Chondrocyte (in vitro differentiated cells): ENCODE results near the gene HDC. TPM values are rescaled to one million over a fixed set of nuclear protein-coding genes. Genes with fewer than 3 reads are reported as not detected.

Experiments used
- DNase-seq: peaks from one replicate; pipeline ENCODE4 v3.0.0; 2021; ENCODE audit warnings: mixed read lengths, low spot score
- H3K27ac Mint-ChIP-seq: one replicate; pipeline ENCODE4 v1.8.0; 2021; ENCODE audit warnings: mild to moderate bottlenecking, moderate library complexity, mixed read lengths; ENCODE audit not compliant: unreplicated experiment
- H3K27me3 Mint-ChIP-seq: 2 replicates; pipeline ENCODE4 v1.8.0; 2021; ENCODE audit warnings: low read depth, mixed read lengths
- H3K36me3 Mint-ChIP-seq: 2 replicates; pipeline ENCODE4 v1.8.0; 2021; ENCODE audit warnings: low read depth, mixed read lengths
- H3K4me1 Mint-ChIP-seq: 2 replicates; pipeline ENCODE4 v1.8.0; 2021; ENCODE audit warnings: low read depth, mild to moderate bottlenecking, mixed read lengths
- H3K4me3 Mint-ChIP-seq: one replicate; pipeline ENCODE4 v1.8.0; 2021; ENCODE audit warnings: mild to moderate bottlenecking, moderate library complexity, mixed read lengths; ENCODE audit not compliant: unreplicated experiment
- H3K9me3 Mint-ChIP-seq: 2 replicates; pipeline ENCODE4 v1.8.0; 2021; ENCODE audit warnings: low read depth, mixed read lengths
- total RNA-seq: library from RNA; stranded (reverse); gene quantifications from 3 replicates; pipeline ENCODE4 v1.2.1, GENCODE V29; 2021
- TF ChIP-seq, protein P1 (sequence below): fragments of 200-600 bp; sonication (generic); IDR thresholded peaks from 2 replicates; pipeline ENCODE4 v1.5.0; 2021; ENCODE audit warnings: antibody characterized with exemption, mild to moderate bottlenecking, moderate library complexity

The HDC gene
- total RNA-seq, 1 donor from 2014 or later = not detected

DNA sequence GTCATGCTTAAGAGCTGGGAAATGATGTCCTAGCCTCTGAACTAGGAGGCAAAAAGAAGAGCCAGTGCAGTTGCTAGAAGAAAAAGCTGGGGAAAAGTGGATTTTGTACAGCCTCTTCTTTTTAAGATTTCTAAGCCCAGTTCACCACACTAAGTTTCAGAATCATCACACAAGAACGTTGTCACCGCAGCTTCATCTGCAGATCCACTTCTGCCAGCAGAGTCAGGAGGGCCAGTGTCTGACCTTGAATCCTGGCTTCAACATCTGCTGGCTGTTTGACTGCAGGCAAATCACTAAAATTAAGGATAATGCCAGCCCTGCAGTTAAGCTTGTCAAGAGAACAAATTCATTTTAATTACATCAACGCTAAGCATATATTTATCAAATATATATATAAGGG lies 36.2 kb downstream of the HDC start:
- Mint-ChIP-seq H3K27ac (no peak overlapping the region), H3K36me3 (no peaks in the 10 kb centered on the region), H3K27me3 (no peaks in the 10 kb centered on the region), H3K4me3 (no peak overlapping the region), H3K9me3 (no peaks in the 10 kb centered on the region), H3K4me1 (peaks cover 6% of the 10 kb centered on the region)
- TF ChIP-seq, protein P1, sequence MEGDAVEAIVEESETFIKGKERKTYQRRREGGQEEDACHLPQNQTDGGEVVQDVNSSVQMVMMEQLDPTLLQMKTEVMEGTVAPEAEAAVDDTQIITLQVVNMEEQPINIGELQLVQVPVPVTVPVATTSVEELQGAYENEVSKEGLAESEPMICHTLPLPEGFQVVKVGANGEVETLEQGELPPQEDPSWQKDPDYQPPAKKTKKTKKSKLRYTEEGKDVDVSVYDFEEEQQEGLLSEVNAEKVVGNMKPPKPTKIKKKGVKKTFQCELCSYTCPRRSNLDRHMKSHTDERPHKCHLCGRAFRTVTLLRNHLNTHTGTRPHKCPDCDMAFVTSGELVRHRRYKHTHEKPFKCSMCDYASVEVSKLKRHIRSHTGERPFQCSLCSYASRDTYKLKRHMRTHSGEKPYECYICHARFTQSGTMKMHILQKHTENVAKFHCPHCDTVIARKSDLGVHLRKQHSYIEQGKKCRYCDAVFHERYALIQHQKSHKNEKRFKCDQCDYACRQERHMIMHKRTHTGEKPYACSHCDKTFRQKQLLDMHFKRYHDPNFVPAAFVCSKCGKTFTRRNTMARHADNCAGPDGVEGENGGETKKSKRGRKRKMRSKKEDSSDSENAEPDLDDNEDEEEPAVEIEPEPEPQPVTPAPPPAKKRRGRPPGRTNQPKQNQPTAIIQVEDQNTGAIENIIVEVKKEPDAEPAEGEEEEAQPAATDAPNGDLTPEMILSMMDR = no peak
- DNase-seq = no peak

DNA sequence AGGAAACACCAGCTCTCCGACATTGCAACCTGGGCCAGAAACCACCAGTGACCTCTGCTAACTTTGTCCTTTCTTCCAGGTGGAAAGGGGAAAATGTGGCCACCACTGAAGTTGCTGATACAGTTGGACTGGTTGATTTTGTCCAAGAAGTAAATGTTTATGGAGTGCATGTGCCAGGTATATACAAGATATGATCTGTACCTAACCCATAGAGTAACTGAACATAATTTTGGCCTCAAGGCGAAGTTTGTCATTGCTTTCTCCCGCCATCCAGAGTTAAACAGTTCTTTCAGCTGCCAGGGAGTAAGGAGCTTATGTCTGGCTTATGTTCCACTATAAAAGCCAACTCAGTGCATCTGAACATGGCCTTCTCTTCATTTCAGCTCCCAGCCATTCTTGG lies 36.7 kb downstream of the HDC start:
- no peaks in the 10 kb centered on the region for H3K27me3 Mint-ChIP-seq
- H3K4me3 Mint-ChIP-seq = no peak overlapping the region
- peaks cover 6% of the 10 kb centered on the region for H3K4me1 Mint-ChIP-seq
- H3K36me3 Mint-ChIP-seq = no peaks in the 10 kb centered on the region
- H3K9me3 Mint-ChIP-seq = no peaks in the 10 kb centered on the region
- no peak for DNase-seq
- TF ChIP-seq, protein P1 = no peak
- no peak overlapping the region for H3K27ac Mint-ChIP-seq

DNA sequence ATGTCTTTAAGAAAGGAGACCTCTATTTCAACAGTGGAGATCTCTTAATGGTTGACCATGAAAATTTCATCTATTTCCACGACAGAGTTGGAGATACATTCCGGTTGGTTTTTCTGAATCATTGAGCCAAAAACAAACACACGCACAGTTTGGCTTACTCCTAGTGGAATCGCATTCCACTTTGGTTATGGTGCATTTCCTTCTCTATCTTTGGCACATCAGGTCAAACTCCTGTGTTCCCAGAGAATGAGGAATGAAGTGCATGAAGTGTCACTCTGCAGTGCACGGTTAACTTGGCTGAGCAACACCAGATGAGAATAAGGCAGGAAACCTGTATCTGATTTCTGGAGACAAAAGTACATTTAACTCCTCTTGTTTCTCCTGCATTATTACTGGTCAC lies 38.5 kb downstream of the HDC start:
- Mint-ChIP-seq H3K36me3 (no peaks in the 10 kb centered on the region), H3K4me1 (peaks cover 6% of the 10 kb centered on the region), H3K27me3 (peaks cover 3% of the 10 kb centered on the region), H3K27ac (no peak overlapping the region), H3K4me3 (no peak overlapping the region), H3K9me3 (no peaks in the 10 kb centered on the region)
- DNase-seq = no peak
- TF ChIP-seq, protein P1 = no peak

DNA sequence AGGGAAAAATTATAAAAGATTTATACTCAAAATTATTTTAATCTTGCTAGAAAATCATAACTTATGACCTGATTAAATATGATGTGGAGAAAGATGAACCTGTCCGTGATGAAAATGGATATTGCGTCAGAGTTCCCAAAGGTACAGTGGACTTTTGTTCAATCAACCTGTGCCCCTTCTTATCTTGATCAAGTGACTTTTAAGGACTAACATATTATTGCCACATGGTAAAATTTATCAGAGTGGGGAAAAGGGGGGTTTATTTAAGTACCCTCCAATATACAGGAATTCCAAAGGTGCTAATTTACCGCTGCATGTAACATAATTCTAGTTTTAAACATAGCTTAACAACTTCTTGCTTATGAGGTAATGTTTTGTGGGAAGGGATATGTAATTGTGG lies 39.6 kb downstream of the HDC start:
- Mint-ChIP-seq H3K27me3 (peaks cover 4% of the 10 kb centered on the region), H3K4me3 (no peak overlapping the region), H3K36me3 (no peaks in the 10 kb centered on the region), H3K9me3 (no peaks in the 10 kb centered on the region), H3K27ac (no peak overlapping the region), H3K4me1 (peaks cover 6% of the 10 kb centered on the region)
- TF ChIP-seq, protein P1 = no peak
- DNase-seq = no peak

DNA sequence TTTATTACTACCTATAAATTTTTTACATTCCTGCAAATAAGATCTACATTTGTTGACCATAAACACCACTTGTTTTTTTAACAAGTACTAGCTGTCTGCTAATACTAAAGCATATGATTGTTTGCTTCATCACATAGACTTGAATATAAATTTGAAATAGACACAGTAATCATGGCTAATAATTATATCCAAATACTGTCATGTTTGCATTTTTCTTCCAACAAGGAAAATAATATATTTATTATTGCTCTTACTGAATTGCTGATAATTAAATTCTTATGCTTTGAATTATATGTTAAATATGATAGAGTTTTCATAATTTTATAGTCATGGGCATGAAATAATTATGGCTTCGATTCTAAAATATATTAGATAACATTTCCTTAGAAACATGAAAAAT lies 40.5 kb downstream of the HDC start:
- no peak for DNase-seq
- Mint-ChIP-seq H3K4me1 (peaks cover 6% of the 10 kb centered on the region), H3K27ac (no peak overlapping the region), H3K27me3 (peaks cover 4% of the 10 kb centered on the region), H3K4me3 (no peak overlapping the region), H3K9me3 (no peaks in the 10 kb centered on the region), H3K36me3 (no peaks in the 10 kb centered on the region)
- TF ChIP-seq, protein P1 = no peak
